ENCODE measurements around the gene DNAI4.

GRCh38 chr1:66957938-66958337 is 33.3 kb upstream of the DNAI4 start:
- no peak for TF ChIP-seq CTCF (IDR thresholded peaks at IDR 0.05)
- TF ChIP-seq POLR2A (IDR thresholded peaks at IDR 0.05), result no peak

Measured in tibial nerve (tissue), 3 donors.